GM18508 (cell line): ENCODE measurements around the gene KDM1B.

Experiments used
- ATAC-seq: cut with Tn5 transposase; IDR thresholded peaks from one replicate; pipeline ENCODE4 v1.9.1; 2021; ENCODE audit warnings: moderate number of reproducible peaks; ENCODE audit not compliant: insufficient read depth, unreplicated experiment

Gene KDM1B

GRCh38 chr6:18155150-18155863, at the start of gene KDM1B:
Gene KDM1B (plus strand): TSS chr6:18155422. CDS start chr6:18159896, 4,474 bp downstream.
- peak; percentile 51 for ATAC-seq

- ATAC-seq = no peak
Observed at GRCh38 chr6:18107061-18107460, 48.2 kb upstream of the KDM1B start.

DNA sequence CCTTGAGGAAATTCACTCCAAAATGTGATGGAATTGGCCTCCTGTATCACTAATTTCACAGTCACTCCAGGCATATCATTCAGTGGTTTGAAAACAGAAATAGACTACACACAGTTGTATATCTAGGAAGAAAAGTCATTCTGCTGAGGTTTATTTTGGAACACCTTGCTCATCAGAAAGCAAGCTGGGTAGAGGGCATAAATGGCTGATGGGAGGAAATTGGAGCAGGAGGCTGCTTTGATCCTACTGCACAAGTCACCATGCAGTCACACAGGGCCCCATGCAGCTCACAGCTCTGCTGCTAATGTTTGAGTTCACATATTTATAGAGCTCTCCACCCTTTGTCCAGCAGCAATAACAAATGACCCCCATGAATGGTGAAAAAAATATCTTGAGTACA, 45.1 kb upstream of the KDM1B start:
- no peak for ATAC-seq

DNA sequence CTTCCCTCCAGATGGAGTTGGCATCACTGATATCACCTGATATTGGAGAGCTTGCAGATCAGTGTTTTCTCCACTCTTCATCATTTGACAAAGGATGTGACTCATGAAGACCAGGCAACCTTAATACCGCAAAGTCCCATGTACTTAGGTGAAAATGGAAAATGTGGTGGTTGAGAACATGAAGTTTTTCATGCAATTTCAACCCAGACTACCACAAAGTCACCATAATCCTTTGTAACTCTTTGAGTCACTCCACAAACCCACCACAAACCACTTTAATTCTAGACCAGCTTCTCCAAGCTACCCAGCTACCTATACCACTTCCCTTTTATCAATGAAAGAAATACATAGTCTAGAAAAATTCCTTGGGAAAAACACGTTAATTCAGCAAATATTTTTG, 39.9 kb upstream of the KDM1B start:
- no peak for ATAC-seq

DNA sequence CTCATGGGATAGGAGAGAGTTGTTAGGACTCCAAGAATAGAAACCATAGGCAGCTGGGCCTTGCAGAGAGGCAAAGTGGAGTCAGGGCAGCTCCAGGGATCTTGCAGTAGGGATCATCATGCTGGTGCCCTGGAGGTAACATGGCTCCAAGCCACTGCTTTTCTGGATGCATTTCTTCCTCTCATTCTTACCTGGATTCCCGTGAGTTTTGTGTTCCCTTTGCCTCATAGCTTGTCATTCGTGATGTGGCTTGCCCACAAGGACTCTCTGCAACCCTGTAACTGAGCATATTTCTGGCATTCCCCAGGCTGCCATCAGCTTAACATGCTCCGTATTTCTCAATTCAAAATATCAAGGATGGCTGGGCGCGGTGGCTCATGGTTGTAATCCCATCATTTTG, 38.1 kb upstream of the KDM1B start:
- ATAC-seq = no peak

GRCh38 chr6:18118330-18118729, 36.9 kb upstream of the KDM1B start:
- no peak for ATAC-seq

DNA sequence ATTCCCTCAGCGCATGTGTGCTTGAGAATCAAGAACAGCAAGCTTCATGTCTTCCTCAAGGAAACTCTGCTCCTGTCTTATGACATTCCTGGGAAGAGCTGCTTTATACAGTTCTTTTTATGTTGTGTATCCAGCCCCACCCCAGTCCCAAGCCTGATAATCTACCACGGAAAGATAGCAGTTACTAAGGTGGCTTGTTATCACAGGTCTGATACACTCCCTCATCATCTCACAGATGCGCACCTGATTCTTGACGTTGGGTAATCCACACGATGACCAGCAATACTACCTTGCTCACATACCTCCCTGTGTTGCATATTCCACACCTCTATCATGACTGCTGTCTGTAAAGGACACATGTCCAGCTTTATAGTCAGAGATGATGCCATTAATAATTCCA, 36.0 kb upstream of the KDM1B start:
- ATAC-seq = no peak

GRCh38 chr6:18121580-18122127, 33.6 kb upstream of the KDM1B start:
- no peak for ATAC-seq

DNA sequence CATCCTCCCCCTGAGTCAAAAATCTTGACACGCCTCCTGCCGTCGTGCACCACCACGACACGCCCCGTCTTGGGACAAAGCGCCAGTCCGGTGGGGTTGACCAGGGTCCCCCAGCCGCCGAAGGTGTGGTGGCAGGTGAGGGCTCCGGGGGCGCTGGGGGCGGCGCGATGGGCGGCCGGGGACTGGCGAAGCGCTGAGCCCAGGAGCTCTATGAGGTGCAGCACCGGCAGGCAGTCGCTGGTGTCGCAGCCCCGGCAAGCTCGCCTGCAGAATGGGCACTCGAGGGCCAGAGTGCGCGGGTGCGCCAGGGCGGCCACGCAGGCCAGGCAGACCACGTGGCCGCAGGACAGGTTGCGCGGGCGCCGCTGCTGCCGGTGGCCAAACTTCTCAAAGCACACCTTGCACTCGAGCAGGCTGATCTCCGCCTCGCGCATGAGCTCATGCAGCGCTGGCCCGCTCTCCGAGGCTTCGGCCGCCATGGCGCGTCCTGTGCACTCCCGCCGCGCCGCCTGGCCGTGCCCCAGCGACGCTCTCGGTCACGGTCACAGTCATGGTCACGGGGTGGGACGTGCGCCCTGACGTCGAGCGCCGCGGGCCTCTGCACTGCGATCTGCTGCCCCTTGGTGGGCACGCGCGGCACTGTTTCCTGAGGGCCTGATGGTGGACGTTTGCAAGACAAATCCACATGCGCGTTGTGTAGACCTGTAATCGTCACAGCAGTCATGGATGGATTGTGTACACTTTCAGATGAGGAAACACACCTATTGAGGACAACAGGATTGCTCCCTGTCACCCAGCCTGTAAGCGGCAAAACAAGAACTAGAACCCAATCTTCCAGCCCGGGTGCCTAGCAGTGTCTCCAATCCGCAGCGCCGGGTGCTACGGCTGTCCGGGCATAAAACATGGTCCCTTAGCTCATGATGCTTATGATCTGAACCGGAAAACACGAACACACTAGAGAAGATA, 32.8 kb upstream of the KDM1B start, which contains the start of gene NHLRC1:
NHLRC1 (minus strand) TSS at position 550 of the 966 bp plus-strand sequence; CDS start at position 479, 71 bp downstream.
- peak; percentile 91 for ATAC-seq

DNA sequence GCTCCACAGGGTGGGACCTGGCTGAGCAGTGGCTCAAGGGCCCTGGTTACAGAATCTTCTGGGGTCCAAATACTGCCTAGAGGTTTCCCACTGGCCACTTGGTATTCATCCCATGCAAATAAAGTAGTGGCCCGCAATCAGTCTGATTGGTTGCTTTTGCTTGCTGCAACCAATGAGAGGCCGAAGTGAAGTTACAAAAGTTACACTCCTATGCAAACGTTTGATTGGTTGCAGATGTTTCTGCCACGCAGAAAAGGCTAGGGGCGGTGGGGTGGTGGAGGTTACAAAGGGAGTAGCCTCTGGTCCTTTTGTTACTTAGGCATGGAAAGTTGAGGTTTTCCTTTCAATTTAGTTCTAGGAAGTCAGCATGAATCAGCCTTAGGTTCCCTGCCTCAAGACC, 29.1 kb upstream of the KDM1B start:
- ATAC-seq = no peak

GRCh38 chr6:18132346-18132745, 22.9 kb upstream of the KDM1B start:
- ATAC-seq = no peak

DNA sequence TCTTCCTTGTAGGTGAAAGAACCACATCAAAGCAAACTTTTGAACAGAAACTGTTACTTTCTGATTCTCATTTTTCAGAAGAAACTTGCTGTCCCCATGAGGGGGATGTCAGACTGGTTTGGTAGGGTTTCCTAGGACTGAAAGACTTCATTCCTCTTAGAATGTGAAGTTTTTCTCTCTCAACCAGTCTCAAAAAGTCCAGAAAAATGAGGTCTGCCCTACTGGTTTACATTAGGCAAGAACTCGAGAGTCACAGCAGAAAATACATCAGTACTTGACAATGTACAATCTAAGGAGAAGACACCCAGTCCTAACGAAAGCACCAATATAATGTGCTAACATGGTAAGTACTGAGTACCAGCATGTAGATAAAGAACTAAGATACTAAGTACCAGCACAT, 20.1 kb upstream of the KDM1B start:
- ATAC-seq = no peak

DNA sequence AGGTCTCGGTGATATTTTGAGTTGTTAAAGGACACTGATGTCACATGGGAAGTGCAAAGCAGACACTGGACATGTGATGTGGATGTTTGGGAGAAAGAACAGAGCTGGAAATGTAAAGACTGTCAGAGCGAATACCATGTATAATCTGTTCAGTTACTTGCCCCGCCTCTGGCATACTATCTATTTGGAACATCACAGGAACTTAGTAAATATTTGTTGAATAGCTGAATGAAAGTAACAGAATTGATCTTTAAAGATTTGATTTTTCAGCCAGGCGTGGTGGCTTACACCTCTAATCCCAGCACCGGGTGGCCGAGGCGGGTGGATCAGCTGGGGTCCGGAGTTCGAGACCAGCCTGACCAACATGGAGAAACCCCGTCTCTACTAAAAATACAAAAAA, 19.0 kb upstream of the KDM1B start:
- ATAC-seq = no peak

DNA sequence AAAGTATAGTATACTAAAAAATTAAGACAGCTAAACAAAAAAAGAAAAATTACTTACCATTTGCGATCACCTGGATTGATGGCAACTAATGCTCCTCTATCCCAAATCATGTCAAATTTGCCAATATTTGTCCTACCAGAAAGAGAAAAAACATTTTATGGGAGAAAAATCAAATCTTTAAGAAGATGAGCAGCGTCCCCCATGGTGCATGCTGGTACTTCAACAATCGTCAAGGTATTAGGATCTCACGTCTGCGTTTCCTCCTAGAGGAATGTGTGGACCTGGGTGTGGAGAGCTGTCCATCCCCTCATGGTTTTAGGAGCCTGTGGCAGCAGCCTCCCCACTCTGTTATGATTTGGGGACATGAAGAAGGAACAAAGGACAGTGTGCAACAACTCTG, 16.3 kb upstream of the KDM1B start:
- ATAC-seq = no peak

DNA sequence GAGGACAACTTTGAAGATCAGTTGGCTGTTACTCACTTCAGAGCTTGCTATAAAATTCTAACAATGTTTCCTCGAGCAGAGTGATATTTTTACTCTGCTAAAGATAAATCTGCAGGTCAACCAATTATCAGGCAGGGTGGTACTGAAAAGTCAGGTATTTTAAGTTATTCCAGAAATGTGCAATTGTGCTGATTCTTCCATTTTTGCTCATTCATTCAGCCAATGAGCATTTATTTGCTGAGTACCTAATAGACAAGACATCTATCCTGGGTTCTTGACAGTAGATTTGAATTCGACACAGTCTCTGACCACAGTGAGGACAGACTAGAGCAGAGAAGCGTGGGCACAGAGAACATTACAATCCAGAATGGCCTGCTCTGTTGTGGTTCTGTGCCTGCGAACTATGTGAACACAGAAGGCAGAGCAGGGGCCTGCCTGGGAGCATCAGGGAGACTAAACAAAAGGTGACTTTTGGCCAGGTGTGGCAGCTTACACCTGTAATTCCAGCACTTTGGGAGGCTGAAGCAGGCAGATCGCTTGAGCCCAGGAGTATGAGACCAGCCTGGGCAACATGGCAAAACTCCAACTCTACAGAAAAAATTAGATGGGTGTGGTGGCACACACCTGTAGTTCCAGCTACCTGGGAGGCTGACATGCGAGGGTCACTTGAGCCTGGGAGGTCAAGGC, 15.1 kb upstream of the KDM1B start:
- no peak for ATAC-seq

- ATAC-seq = no peak
Observed at GRCh38 chr6:18141805-18142590, 13.2 kb upstream of the KDM1B start.

DNA sequence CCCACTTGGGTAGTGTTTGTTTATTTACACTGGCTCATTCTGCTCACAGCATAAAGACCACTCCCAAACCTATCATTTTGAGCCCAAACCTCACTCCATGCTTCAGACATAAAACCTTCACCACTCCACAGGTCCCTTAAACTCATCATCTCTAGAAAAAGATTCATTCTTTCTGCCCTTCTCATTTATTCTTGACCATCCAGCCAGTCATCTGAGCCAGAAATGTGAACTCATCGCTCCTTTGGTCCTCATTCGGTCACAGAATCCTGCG, 12.7 kb upstream of the KDM1B start:
- ATAC-seq = no peak

DNA sequence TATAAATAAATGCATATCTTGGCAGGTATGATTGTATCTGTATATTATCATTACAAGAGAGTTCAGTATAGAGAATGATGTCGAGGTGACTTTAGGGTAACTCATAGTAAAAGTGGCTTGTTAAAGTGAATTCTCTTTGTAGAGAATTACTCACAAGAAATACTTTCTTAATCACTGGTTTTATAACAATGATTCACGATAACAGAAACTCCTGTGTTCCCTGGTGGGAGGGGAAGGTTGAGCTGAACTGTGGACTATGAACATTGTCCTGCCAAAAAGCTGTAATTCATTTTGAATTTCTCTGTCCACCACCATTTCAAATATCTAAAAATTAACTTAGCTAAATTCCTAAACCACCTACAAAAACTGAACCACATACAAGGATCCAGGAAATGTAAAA, 8.1 kb upstream of the KDM1B start:
- ATAC-seq = no peak

DNA sequence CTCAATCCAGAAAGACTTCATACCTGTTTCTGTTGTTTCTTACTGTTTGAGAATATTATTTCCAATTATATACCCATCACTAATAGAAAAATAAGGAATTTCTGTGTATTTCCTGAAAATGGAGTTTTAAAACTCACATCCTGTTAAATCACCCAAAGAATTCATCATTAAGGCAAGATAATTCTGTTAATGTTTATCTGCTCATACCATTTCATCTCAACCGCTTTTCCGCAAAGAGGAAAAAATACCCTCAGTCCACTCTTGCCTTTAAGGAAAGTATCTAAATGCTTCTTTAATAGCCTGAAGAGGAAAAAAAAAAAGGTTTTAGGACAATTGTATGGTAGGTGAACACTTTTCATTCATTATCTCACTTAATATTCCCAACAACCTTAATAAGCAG, 7.6 kb upstream of the KDM1B start:
- no peak for ATAC-seq
